Ishikawa (cell line): ENCODE data around the gene TUBD1.
A peak's percentile ranks its signal among the peaks of the same experiment; 100 is the strongest.

Source experiments
- CEBPB ChIP-seq: IDR thresholded peaks from 2 replicates; pipeline ENCODE4 v1.6.1; 2012
- CREB1 ChIP-seq: IDR thresholded peaks from 2 replicates; pipeline ENCODE4 v1.6.1; 2012; ENCODE audit warnings: low read depth
- EGR1 ChIP-seq: IDR thresholded peaks from 2 replicates; pipeline ENCODE4 v1.6.1; 2012
- EP300 ChIP-seq: IDR thresholded peaks from 2 replicates; pipeline ENCODE4 v1.6.1; 2012; ENCODE audit warnings: borderline replicate concordance
- FOXM1 ChIP-seq: IDR thresholded peaks from 2 replicates; pipeline ENCODE4 v1.6.1; 2012; ENCODE audit warnings: low read depth, borderline replicate concordance
- MAX ChIP-seq: IDR thresholded peaks from 2 replicates; pipeline ENCODE4 v1.6.1; 2012
- NFIC ChIP-seq: IDR thresholded peaks from 2 replicates; pipeline ENCODE4 v1.6.1; 2012
- RAD21 ChIP-seq: IDR thresholded peaks from 2 replicates; pipeline ENCODE4 v1.6.1; 2012; ENCODE audit warnings: low read depth
- TAF1 ChIP-seq: IDR thresholded peaks from 2 replicates; pipeline ENCODE4 v1.6.1; 2012; ENCODE audit warnings: low read depth, mild to moderate bottlenecking
- TCF12 ChIP-seq: IDR thresholded peaks from 2 replicates; pipeline ENCODE4 v1.6.1; 2012; ENCODE audit warnings: low read depth
- TEAD4 ChIP-seq: IDR thresholded peaks from 2 replicates; pipeline ENCODE4 v1.6.1; 2012
- YY1 ChIP-seq: IDR thresholded peaks from 2 replicates; pipeline ENCODE4 v1.6.1; 2012; ENCODE audit warnings: low read depth
- ZBTB7A ChIP-seq: IDR thresholded peaks from 2 replicates; pipeline ENCODE4 v1.6.1; 2012; ENCODE audit warnings: low read depth
- TF ChIP-seq, protein P1 (sequence below): IDR thresholded peaks from 2 replicates; pipeline ENCODE4 v1.6.1; 2012
- TF ChIP-seq, protein P2 (sequence below): IDR thresholded peaks from 2 replicates; pipeline ENCODE4 v1.6.1; 2012; ENCODE audit warnings: low read depth, mild to moderate bottlenecking

The TUBD1 gene, protein sequence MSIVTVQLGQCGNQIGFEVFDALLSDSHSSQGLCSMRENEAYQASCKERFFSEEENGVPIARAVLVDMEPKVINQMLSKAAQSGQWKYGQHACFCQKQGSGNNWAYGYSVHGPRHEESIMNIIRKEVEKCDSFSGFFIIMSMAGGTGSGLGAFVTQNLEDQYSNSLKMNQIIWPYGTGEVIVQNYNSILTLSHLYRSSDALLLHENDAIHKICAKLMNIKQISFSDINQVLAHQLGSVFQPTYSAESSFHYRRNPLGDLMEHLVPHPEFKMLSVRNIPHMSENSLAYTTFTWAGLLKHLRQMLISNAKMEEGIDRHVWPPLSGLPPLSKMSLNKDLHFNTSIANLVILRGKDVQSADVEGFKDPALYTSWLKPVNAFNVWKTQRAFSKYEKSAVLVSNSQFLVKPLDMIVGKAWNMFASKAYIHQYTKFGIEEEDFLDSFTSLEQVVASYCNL

DNA sequence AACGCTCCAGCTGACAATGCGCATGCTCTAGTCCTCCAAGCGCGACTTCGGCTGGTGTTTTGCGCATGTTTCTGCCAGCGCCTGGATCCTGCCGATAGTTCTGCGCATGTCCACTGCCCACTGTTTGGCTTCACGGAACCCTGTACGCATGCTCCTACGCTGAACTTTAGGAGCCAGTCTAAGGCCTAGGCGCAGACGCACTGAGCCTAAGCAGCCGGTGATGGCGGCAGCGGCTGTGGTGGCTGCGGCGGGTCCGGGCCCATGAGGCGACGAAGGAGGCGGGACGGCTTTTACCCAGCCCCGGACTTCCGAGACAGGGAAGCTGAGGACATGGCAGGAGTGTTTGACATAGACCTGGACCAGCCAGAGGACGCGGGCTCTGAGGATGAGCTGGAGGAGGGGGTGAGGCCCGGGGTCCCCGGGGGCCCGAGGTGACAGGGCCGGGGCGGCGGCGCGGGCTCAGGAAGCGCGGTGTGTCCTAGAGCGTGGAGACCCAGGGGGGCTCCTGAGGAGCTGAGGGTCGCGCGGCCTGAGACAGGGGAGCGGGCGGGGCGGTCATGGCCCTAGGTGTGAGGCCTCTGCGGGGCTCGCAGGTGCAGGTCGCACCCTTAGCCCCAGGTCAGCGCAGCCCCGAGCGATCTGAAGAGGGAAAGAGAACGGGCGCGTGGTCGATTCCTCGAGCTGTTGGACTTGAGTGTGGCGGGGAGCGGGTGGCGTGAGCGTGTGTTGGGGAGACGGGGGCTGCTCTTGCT is at the start of gene TUBD1, which contains the start of gene RPS6KB1:
Gene TUBD1, minus strand, starts transcription at position 20 of the 752 bp plus-strand sequence. CDS start 1,941 bp downstream, outside the sequence.
Gene RPS6KB1, plus strand, starts transcription at position 198 of the 752 bp plus-strand sequence. Its CDS starts 64 bp downstream, at position 262.
- 0 out of 2 replicates have a peak, but pooled peaks have one; percentile 53 for TF ChIP-seq ZBTB7A
- peak; percentile 96 for TF ChIP-seq YY1
- peak; percentile 95 for TF ChIP-seq TAF1
- TF ChIP-seq, protein P1, sequence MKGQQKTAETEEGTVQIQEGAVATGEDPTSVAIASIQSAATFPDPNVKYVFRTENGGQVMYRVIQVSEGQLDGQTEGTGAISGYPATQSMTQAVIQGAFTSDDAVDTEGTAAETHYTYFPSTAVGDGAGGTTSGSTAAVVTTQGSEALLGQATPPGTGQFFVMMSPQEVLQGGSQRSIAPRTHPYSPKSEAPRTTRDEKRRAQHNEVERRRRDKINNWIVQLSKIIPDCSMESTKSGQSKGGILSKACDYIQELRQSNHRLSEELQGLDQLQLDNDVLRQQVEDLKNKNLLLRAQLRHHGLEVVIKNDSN: no peak
- TF ChIP-seq RAD21: no peak
- TF ChIP-seq EP300: peak; percentile 16; the same call in 1 of the 2 replicates
- no peak for TF ChIP-seq CREB1

DNA sequence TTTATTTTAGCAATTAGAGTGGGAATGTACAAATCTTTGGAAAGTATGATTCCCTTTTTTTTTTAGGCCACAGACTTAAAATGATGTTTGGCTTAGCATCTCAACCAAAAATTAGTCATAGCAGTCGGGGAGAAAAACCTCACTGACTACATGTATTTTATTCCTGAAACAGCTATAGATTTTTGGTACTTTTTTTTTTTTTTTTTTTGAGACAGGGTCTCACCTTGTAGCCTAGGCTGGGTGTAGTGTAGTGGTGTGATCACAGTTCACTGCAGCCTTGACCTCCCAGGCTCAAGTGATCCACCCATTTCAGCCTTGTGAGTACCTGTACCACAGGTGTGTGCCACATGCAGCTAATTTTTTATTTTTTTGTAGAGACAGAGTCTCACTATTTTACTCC is 48.4 kb upstream of the TUBD1 start:
- TF ChIP-seq YY1 (no peak), CREB1 (no peak), EGR1 (no peak), TCF12 (no peak), ZBTB7A (no peak), TAF1 (no peak), FOXM1 (no peak), NFIC (no peak), MAX (no peak), TEAD4 (no peak)
- TF ChIP-seq, protein P2, sequence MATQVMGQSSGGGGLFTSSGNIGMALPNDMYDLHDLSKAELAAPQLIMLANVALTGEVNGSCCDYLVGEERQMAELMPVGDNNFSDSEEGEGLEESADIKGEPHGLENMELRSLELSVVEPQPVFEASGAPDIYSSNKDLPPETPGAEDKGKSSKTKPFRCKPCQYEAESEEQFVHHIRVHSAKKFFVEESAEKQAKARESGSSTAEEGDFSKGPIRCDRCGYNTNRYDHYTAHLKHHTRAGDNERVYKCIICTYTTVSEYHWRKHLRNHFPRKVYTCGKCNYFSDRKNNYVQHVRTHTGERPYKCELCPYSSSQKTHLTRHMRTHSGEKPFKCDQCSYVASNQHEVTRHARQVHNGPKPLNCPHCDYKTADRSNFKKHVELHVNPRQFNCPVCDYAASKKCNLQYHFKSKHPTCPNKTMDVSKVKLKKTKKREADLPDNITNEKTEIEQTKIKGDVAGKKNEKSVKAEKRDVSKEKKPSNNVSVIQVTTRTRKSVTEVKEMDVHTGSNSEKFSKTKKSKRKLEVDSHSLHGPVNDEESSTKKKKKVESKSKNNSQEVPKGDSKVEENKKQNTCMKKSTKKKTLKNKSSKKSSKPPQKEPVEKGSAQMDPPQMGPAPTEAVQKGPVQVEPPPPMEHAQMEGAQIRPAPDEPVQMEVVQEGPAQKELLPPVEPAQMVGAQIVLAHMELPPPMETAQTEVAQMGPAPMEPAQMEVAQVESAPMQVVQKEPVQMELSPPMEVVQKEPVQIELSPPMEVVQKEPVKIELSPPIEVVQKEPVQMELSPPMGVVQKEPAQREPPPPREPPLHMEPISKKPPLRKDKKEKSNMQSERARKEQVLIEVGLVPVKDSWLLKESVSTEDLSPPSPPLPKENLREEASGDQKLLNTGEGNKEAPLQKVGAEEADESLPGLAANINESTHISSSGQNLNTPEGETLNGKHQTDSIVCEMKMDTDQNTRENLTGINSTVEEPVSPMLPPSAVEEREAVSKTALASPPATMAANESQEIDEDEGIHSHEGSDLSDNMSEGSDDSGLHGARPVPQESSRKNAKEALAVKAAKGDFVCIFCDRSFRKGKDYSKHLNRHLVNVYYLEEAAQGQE: no peak

DNA sequence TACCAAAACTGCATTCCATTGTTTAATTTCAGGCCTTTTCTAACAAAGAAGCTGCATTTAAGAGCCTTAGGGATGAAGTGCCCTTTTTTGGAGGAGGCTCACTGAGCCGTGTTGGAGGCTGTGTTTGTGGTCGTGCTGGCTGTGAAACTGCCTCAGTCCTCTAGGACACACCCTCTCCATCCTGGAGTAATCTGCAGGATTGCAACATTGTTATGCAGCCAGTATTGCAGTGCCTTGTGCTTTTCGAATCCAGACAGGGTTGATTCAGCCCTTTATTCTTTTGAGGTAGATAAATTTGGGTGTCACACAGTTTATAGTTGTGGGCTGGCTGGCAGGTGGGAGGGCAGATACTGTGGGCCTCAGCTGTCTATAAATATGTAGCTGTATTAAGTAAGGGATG is 38.0 kb upstream of the TUBD1 start:
- TF ChIP-seq CEBPB: peak; percentile 47

- TF ChIP-seq FOXM1: no peak
- TF ChIP-seq CREB1: no peak
- no peak for TF ChIP-seq ZBTB7A
- no peak for TF ChIP-seq RAD21
- no peak for TF ChIP-seq TEAD4
- no peak for TF ChIP-seq NFIC
- no peak for TF ChIP-seq TAF1
- no peak for TF ChIP-seq EP300
- TF ChIP-seq YY1: no peak
- TF ChIP-seq, protein P1: no peak
- no peak for TF ChIP-seq TCF12
- TF ChIP-seq EGR1: no peak
- TF ChIP-seq CEBPB: no peak
- TF ChIP-seq MAX: no peak
- TF ChIP-seq, protein P2: no peak
These were observed 23.7 kb upstream of the TUBD1 start for GRCh38 chr17:59916446-59916845.

- TF ChIP-seq ZBTB7A (no peak), EP300 (no peak), NFIC (no peak), YY1 (no peak), RAD21 (peak; percentile 55), TAF1 (no peak)
- TF ChIP-seq, protein P2: no peak
These were observed 21.6 kb upstream of the TUBD1 start for GRCh38 chr17:59914274-59914854.
